Activated CD4-positive, alpha-beta T cell treated with anti-CD3 and anti-CD28 coated beads, Interleukin-2, Interleukin-4, amounts not matched to agents 100 ng/mL and 50 ng/mL, durations not matched to agents 16 hours and 8 hours (primary cell): ENCODE data around the gene SEC24B.
"Not testable (repeated sequence)": the region's sequence is repeated elsewhere in the genome, so short reads cannot be mapped to it uniquely, and the experiment has no call there.

Experiments
- DNase-seq: peaks from one replicate; pipeline ENCODE4 v3.0.0-alpha.2; 2020; ENCODE audit warnings: low spot score

The SEC24B gene

DNA sequence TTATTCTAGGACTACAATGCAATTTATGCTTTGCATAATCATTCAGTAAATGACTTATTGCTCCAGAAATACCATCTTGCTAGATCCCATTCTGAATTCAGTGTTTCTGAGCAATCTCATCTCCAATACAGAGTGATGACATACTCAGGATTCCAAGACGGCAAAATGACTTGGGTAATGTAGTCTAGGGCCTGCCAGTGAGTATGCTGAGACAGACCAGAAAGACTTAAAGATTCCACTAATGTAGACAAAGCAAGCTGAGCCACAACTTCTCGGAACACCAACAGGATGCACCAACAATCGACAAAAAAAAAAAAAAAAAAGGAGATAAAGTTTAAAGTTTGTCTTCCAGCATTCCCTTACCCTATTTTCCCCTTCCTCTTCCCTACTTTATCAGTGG is 919 bp upstream of the SEC24B start:
- no peak for DNase-seq

DNA sequence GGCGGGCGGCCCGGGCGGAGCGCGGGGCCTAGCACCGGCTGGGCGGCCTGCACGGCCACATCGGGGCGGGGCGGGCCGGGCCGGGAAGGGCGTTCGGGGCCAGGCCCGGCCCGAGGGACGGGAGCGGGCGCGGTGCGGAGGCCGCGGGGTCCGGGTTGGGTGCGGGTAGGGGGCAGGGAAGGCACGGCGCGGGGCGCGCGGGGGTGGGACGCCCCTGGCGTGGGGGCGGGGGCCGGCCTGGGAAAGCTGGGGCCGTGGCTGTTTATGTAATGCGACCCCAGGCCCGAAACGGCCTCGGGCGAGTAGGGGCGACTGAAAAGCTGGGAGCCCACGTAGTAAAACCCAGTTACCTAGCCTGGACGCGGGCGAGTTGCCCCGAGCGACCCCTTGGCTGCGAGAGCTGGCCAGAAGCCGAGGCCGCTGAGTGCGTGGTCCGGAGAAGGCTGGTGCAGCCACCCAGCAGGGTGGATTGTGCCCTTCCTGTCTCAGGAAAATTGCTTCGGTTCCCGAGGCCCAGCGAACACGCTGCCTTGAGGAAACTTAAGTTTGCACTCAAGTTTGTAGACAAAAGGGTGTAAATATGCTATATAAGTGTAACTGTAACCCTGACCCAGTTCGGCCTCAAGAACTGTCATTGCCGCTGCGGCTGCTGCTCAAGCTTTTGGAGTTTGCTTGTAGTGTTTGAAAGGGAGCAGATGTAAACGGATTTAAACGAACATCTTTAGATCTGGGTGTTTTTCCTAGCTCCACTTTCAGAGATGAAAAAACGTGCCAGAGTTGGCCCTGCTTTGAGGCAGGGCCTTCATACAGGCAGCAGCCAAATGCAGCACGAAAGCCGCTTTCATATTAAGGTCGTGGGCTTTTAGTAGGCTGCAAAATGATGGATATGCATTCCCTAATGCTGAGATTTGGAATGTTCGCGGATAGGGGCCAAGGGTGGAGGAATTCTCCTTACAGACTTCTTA is 674 bp downstream of the SEC24B start:
- DNase-seq: no peak

DNA sequence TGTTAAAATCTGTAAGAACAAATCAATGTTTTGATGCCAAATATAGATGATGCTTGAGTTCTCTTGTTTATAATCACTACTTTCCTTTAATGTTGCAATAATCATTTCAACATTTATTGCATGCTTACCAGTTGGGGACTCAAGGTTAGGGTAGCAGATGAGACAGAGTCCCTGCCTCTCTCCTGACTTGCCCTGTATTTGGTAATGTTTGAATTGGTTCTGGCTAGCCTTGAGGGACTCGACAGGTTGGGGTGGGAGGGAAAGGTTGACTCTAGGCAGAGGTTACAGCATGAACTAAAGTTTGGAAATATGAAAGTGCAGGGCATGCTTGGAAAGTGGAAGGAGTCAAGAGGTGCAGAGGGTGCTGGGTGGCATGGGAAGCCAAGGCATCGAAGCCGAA is 2.0 kb downstream of the SEC24B start:
- DNase-seq: no peak

DNA sequence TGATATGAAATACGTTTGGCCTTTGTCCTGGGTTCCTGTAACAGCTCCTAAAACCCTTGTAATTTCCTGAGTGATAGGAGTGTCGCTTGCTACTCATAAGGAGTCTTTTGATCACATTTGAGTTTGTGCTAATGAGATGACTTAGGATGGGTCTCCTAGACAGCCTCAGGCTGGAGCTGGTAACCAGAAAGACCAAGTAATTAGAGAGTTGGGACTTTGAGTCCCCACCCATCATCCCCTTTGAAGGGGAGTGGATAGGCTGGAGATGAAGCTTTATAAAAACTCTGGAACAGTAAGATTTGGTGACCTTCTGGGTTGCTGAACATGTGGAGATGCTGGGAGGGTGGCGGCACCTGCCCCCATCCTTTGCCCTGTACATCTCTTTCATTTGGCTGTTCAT is 2.9 kb downstream of the SEC24B start:
- no peak for DNase-seq

DNA sequence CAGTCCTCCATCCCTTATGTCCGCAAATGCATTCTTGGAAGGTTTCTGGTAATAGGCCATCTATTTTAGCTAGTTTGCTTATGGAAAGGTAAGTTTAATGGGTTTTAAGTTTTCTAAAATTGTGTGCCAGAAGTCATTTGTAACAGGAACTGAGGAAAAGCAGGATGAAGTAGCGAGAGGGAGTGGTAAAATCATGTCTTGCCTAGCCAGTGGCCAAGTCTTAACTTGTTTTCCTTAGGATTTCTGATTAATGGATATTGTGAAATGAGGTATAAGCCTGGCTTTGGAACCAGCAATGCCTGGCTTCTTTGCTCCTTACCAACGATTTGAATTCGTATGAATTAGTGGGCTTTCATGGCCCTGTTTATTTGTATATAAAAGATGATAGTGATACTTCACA is 7.3 kb downstream of the SEC24B start:
- no peak for DNase-seq

DNA sequence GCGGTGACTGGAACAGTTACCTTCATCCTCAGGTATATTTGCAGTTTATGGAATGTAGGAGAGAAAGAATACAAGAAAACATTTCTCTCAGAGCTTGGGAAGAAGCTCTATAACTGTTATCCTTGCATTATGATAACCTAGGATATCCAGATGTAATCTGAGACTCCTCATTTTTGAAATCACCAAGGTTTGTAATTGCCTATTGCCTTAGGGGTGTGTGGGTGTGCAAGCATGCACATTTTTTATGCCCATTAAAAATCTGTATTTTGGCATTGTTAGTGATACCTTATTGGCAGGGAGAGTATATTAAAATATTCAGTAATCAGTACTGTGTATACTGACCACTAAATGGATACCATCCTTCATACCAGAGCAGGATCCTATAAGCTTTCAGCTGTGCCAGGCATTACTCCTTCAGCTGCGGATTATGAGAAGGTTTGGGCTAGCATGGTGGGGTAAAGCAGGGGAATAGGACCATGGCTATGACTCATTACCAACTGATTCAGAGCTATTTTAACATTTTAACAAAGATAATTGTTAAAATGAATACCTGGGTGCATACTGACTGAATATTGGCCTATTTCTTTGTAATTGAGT is 8.3 kb downstream of the SEC24B start:
- no peak for DNase-seq

DNA sequence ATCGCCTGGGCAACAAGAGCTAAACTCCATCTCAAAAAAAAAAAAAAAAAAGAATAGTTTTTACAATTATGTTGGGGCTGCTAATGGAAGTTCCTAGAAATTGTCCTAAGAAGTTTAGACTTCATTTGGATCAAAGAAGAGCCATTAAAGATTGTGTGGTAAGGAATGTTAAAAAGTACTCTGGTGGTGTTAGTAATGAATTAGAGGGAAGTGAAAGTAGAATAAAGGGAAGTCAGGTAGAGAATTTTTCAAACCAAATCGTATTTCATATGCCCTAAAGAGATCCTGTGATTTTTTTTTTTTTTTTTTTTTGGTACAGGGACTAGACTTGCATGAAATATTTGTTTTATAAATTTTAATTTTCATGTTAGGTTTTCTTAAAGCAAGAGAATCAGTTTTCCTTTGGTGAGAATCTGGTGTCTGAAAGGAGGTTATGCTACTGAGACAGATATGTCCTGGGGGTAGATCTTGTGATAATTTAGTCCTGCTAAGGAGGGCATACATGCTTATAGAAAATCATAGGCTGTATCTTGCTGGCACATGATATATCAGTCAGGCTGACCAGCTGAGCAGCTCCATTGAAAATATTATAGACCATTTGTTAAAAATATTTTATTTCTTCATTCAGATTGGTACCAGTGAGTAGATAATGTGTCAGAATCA is 10.7 kb downstream of the SEC24B start:
- DNase-seq: no peak

DNA sequence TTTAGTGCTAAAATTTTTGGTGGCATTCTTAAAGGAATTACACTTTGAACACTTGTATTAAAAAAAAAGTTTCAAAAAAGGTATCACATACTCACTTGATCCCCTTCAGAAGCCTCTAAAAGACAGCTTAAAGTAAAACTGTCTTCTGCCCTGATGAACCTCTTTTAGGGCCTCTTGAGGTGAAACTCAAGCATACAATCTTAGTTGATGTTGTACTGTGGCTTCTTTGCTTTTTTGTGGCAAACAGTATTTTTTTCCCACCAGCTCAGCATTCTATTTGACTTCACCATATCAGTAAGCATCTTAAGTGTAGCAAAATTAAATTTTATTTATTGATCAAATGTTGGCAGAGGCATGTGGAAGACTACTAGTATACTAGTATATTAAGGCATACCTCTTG is 13.7 kb downstream of the SEC24B start:
- no peak for DNase-seq

DNA sequence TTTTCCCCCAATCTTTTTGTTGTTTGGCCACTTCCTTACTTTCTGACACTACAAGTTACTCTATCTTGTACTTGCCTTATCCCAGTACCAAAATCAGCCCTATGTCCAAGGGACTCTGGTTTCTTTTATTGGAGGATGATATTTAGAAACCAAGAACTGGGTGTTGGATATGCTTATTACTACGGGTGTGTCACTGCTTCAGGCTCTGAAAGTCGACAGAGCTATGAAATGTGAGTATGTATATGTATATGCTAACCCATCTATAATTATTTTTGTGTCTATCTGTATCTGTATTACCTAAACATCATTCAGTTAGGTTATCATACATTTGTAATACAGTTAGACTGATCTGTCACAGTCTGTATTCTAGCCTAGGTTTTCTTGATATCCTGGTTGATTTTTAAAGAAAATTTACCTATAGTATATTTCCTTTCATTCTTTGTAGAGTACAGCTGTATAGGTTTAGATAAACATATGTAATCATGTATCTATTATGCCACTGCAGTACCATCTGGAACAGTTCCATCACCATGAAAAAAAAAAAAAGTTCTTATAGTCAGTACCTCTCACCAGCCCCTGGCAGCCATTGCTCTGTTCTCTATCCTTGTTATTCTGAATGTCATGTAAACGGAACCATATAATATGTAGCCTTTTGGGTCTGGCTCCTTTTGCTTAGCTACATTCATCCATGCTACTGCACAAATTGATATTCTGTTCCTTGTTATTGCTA is 18.1 kb downstream of the SEC24B start:
- DNase-seq: no peak

DNA sequence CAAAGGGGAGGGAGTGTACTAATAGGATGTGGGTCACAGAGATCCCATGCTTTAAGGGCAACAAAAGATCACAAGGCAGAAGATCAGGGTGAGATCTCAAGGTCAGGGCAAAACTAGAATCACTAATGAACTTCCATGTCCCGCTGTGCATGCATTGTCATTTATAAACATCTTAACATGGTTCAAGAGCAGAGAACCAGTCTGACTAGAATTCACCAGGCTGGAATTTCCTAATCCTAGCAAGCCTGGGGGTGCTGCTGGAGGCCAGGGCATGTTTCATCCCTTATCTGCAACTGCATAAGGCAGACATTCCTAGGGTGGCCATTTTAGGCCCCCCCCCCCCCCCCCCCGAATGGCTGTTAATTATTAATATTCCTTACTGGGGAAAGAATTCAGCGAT is 19.5 kb downstream of the SEC24B start:
- DNase-seq: not testable (repeated sequence)

DNA sequence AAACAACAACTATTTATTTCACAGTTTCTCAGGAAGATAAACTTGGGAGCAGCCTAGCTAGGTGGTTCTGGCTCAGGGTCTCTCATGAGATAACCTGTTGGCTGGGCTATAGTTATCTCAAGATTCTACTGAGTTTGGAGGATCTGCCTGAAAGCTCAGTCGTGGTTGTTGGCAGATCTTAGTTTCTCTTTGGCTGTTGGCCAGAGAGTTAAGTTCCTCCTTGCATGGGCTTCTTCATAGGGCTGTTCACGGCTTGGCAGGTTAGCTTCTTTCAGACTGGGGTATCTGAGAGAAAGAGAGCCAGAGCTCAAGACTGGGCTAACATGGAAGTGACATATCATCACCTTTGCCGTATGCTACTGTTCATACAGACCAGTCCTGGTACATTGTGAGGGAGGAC is 28.7 kb downstream of the SEC24B start:
- no peak for DNase-seq

DNA sequence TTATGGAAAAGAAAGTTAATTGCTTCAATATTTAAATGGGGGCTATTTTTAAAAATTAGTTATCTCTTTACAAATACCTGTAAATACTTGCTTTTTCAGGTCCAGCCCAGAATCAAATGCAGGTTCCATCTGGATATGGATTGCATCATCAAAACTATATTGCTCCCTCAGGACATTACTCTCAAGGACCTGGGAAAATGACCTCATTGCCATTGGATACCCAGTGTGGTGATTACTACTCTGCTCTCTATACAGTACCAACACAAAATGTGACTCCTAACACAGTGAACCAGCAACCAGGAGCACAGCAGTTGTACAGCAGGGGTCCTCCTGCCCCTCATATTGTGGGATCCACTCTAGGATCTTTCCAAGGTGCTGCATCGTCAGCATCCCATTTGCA is 29.2 kb downstream of the SEC24B start:
- no peak for DNase-seq

DNA sequence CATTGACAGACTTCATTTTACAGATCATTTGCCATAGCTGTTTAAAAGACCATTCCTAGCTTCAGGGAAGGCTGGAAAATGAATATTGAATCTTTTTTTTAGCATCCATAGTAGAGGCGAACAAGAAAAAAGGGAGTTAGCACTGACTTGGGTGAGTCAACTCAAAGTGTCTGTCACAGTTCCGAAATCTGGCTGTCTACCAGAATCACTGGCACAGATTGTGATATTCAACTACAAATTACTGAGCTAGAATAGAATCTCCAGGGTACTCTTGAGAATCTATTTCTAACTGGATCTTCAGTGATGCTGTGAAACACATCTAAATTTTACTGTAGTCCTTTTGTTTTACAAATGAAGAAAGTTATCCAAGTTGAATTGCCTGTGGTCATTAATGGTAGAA is 31.5 kb downstream of the SEC24B start:
- DNase-seq: no peak

DNA sequence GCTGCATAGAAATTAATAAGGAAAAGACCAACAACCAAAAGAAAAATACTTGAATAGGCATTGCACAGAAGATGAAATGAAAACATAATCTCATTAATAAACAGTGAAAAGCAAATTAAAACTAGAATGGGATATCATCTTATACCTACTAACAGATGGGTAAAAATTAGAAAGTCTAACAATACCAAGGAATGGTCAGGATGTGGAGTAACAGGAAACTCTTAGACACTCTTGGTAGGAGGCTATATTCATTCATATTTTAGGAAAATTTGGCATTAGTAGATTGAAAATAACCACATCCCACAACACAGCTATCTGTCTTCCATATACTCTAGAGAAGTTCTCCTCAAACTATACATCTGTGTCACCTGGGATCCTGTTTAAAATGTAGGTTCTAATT is 36.3 kb downstream of the SEC24B start:
- no peak for DNase-seq

DNA sequence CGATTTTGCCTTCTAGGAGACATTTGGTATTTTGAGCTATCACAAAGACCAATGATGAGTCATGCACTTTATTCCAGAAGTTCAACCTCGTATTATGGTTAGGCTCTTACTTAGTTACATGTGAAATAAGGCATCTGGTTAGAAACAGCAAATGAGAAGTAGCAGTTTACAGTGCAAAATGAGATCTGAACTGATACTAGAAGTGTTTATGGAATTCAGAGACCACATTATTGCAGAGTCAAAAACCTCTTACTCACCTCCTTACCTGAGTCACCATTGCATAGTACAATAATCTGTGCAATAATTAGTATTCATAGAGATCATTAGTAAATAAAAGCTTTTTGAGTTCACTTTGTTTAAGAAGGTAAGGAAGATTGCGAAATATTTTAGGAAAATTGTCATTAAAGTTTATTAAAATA is 38.7 kb downstream of the SEC24B start:
- peak; percentile 35 for DNase-seq

DNA sequence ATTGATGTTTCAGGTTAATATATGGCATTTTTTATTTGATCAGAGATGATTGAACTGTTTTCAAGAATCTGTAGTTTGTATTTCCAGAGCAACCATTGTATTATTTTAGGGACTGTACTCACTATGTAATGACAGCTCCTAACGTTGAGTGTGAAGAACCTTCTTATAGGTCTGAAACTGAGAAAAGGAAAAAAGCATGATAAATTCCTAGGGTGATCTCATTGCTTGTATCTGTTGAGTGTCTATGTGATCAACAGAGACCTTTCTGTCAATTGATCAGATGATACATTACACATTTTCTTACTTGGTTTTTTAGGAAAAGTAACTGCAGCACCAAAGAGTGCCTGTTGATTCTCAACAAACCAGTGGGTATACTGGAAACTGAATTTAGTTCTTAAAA is 40.2 kb downstream of the SEC24B start:
- no peak for DNase-seq

DNA sequence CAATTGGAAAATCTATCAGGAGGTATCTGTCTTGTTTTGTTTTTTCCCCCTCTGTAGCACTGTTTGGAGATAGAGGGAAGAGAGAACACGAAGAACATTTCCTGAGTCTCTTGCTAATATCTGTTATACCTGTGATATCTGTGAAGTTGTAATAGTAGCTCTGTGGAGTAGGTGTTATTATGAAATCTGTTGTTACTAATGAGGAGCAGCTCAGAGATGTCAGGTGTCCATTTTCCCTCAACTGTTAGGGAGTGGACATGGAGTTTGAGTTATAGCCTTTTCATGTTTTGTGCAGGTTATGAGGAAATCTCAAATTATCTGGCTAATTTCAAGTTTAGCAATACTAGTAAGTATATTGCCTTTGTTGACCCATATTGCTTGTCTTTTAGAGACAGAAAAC is 52.4 kb downstream of the SEC24B start:
- DNase-seq: no peak

DNA sequence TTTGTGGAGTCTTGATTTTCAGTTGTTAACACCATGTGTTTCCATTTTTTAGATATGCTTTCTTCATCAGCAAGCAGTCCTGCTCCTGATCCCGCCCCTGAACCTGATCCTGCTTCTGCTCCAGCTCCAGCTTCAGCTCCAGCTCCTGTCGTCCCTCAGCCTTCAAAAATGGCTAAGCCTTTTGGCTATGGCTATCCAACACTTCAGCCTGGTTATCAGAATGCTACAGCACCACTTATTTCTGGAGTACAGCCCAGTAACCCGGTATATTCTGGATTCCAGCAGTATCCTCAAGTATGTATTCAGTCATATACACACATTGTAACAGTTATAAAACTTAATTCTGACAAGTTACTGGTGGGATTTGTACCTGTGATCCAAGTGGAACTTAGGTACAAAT is 60.9 kb downstream of the SEC24B start:
- DNase-seq: no peak

DNA sequence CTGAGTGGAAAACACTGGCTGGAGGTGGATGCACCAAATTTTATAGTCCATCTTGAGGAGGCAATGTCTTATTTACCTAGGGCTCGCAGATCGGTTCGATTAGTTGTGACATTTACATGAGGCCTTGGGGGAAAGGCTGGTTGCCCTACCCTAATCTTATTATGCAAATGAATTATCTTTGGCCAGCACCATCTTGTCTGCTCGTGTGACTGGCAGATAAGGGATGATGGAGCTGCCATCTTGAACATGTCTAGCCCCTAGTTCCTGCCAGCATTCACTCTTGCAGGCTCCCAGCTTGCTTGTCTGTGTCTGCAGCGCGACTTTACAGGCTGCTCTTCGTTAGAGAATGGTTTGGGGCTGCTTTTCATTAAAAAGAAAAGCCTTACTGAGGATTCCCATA is 61.9 kb downstream of the SEC24B start:
- DNase-seq: no peak

DNA sequence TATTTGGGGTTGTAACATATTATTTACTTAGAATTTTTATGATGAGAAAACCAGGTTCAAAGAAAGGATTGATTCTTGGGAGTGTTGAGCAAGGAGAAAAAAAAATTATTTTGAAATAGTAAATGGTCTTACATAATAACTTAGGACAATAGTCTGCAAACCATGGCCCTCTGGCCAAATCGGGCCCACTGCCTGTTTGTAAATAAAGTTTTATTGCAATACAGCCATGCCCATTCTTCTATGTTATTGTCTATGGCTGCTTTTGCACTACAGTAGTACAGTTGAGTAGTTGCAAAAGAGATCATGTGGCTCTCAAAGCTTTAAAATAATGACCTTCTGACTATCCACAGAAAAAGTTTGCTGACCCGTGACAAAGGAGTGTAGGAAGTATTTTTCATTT is 63.3 kb downstream of the SEC24B start:
- DNase-seq: no peak

DNA sequence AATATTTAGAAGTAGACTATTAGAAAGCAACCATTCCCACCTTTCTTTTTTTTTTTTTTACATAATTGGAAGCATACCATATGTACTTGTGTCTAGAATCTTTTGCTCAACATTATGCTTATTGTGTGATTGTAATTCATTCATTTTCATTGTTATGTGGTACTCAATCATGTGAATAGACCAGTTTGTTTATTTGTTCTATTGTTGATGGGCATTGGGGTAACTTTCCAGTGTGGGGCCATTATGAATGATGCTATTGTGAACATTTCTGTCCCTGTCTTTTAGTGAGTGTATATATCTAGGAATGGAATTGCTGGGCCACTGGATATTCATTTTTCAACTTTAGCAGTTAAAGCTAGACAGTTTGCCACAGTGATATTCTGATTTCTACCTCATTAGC is 63.9 kb downstream of the SEC24B start:
- DNase-seq: no peak

DNA sequence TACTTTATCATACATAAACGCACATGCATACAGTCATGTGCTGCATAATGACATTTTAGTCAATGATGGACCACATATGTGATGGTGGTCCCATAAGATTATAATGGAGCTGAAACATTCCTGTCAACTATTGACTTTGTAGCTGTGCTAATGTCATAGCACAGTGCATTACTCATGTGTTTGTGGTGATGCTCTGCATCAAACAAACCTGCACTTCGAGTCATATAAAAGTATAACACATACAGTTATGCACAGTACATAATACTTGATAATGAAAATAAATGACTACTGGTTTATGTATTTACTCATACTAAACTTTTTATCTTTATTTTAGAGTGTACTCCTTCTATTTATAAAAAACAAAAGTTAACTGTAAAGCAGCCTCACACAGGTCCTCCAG is 65.9 kb downstream of the SEC24B start:
- no peak for DNase-seq

DNA sequence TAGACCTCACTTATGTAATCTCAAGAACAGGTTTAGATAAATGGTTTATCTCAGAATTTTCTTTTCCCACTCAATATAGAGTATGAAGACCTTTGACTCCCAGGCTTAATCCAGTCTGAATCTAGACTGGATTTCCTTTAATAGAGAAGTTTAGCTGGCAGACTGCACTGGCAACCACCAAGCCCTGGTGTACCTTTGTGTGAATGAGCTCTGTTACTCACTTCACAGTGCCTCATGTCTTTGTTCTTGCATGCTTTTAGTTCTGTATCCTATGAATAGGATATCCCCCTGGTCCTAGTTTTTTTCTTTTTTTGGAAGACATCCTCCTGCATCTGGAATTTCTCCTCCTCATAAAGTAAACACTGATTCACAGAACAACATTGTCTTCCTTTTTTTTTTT is 73.3 kb downstream of the SEC24B start:
- no peak for DNase-seq
